Caco-2 (cell line): ENCODE measurements around the gene HSPB8. TPM values are rescaled to one million over a fixed set of nuclear protein-coding genes. Genes with fewer than 3 reads are reported as not detected.

Experiments used
- BruUV-seq: library from RNA; stranded (reverse); fragments of 400-500 nt; replicated peaks from 2 replicates; lab custom pipeline; 2021; lab: Mats Ljungman, UMichigan
- CTCF ChIA-PET: fragments of 300-600 bp; sonication (Branson Sonifier 250); formaldehyde crosslinking; loops from one replicate; lab custom pipeline; 2022; ENCODE audit warnings: antibody characterized with exemption; lab: Charles Lee
- POLR2A ChIA-PET: fragments of 300-600 bp; sonication (Branson Sonifier 250); formaldehyde crosslinking; loops from one replicate; lab custom pipeline; 2022; ENCODE audit warnings: antibody characterized with exemption; lab: Charles Lee
- DNase-seq, 2 experiments: peaks; one replicate each; pipeline versions ENCODE4 v3.0.0 to v3.0.0-alpha.2; 2020 to 2022
- H3K27me3 ChIP-seq: replicated peaks from 2 replicates; pipeline ENCODE4 v1.6.0; 2011; ENCODE audit warnings: low read length; ENCODE audit not compliant: control insufficient read depth, insufficient read depth
- H3K36me3 ChIP-seq: 2 replicates; pipeline ENCODE4 v1.5.1; 2011; ENCODE audit warnings: low read length; ENCODE audit not compliant: control insufficient read depth, insufficient read depth
- H3K4me1 ChIP-seq: fragments of 250-450 bp; sonication (Bioruptor Pico); 2 replicates; pipeline ENCODE4 v1.5.1; 2020; ENCODE audit warnings: mild to moderate bottlenecking
- H3K4me3 ChIP-seq: 2 replicates; pipeline ENCODE4 v1.5.1; 2011; ENCODE audit warnings: low read depth, mild to moderate bottlenecking, control low read depth, low read length
- H3K9me3 ChIP-seq: fragments of 250-450 bp; sonication (Bioruptor Pico); 2 replicates; pipeline ENCODE4 v1.5.1; 2020; ENCODE audit warnings: mild to moderate bottlenecking, moderate library complexity
- H3K27ac Mint-ChIP-seq: one replicate; pipeline ENCODE4 v1.8.0; 2022; ENCODE audit warnings: mixed read lengths; ENCODE audit not compliant: unreplicated experiment
- H3K27me3 Mint-ChIP-seq: one replicate; pipeline ENCODE4 v1.8.0; 2022; ENCODE audit warnings: mixed read lengths; ENCODE audit not compliant: insufficient read depth, unreplicated experiment
- H3K36me3 Mint-ChIP-seq: one replicate; pipeline ENCODE4 v1.8.0; 2022; ENCODE audit warnings: mild to moderate bottlenecking, mixed read lengths; ENCODE audit not compliant: insufficient read depth, unreplicated experiment
- H3K4me1 Mint-ChIP-seq: one replicate; pipeline ENCODE4 v1.8.0; 2022; ENCODE audit warnings: low read depth, mixed read lengths; ENCODE audit not compliant: unreplicated experiment
- H3K4me3 Mint-ChIP-seq: one replicate; pipeline ENCODE4 v1.8.0; 2022; ENCODE audit warnings: mild to moderate bottlenecking, moderate library complexity, mixed read lengths; ENCODE audit not compliant: unreplicated experiment
- H3K9me3 Mint-ChIP-seq: one replicate; pipeline ENCODE4 v1.8.0; 2022; ENCODE audit warnings: mixed read lengths; ENCODE audit not compliant: unreplicated experiment
- CTCF ChIP-seq, 2 experiments: fragments of 200-600 bp in 1 of 2; IDR thresholded peaks; 1 replicate in 1 of 2; 2 replicates in 1 of 2; pipeline versions ENCODE4 v1.5.1 to v1.8.0; 2011 to 2022; ENCODE audit warnings: antibody characterized with exemption in 1 of 2, control low read depth in 1 of 2, inconsistent platforms in 1 of 2, low read depth in 1 of 2, low read length in 1 of 2, mild to moderate bottlenecking in 1 of 2, moderate library complexity in 1 of 2; ENCODE audit not compliant: insufficient read depth in 1 of 2, severe bottlenecking in 1 of 2, unreplicated experiment in 1 of 2
- intact Hi-C: fragments of 100-400 bp; cut with micrococcal nuclease; formaldehyde crosslinking; loops from one replicate; pipeline ENCODE4 v1.10.0; 2022; ENCODE audit not compliant: unreplicated experiment
- total RNA-seq: library from RNA; stranded (reverse); gene quantifications from 2 replicates; pipeline ENCODE4 v1.2.3, GENCODE V29; 2022

Gene HSPB8
- total RNA-seq, 1 experiment from 2014 or later, result 17.1 TPM

GRCh38 chr12:119222222-119222951, 43.7 kb downstream of the HSPB8 start:
- ChIA-PET POLR2A (no interaction called here), CTCF (no interaction called here)
- Mint-ChIP-seq H3K4me1 (peaks cover under 1% of the 10 kb centered on the region), H3K4me3 (no peak overlapping the region), H3K36me3 (no peaks in the 10 kb centered on the region), H3K27me3 (peaks cover 8% of the 10 kb centered on the region), H3K9me3 (no peaks in the 10 kb centered on the region), H3K27ac (no peak overlapping the region)
- H3K9me3 ChIP-seq, result no peaks in the 10 kb centered on the region
- H3K4me3 ChIP-seq, result no peak overlapping the region
- no peaks in the 10 kb centered on the region for H3K36me3 ChIP-seq
- no TSS peak for BruUV-seq
- intact Hi-C loops, result no loop called here
- no peaks in the 10 kb centered on the region for H3K4me1 ChIP-seq
- no peak for TF ChIP-seq CTCF (IDR thresholded peaks at IDR 0.05; ENCODE audit: insufficient read depth in 1 of 2, low read depth in 1 of 2, low read length in 1 of 2, severe bottlenecking in 1 of 2, unreplicated experiment in 1 of 2)
- no peaks in the 10 kb centered on the region for H3K27me3 ChIP-seq
- no peak for DNase-seq

GRCh38 chr12:119225454-119225853, 46.7 kb downstream of the HSPB8 start:
- Mint-ChIP-seq H3K4me1 (peaks cover 22% of the 10 kb centered on the region), H3K4me3 (no peak overlapping the region), H3K27ac (no peak overlapping the region), H3K27me3 (peaks cover 5% of the 10 kb centered on the region), H3K36me3 (no peaks in the 10 kb centered on the region), H3K9me3 (peaks cover 7% of the 10 kb centered on the region)
- ChIA-PET POLR2A (no interaction called here), CTCF (no interaction called here)
- no peak for TF ChIP-seq CTCF (IDR thresholded peaks at IDR 0.05; ENCODE audit: insufficient read depth in 1 of 2, low read depth in 1 of 2, low read length in 1 of 2, severe bottlenecking in 1 of 2, unreplicated experiment in 1 of 2)
- no peaks in the 10 kb centered on the region for H3K27me3 ChIP-seq
- no peak for DNase-seq
- H3K4me1 ChIP-seq, result no peaks in the 10 kb centered on the region
- BruUV-seq, result no TSS peak
- H3K36me3 ChIP-seq, result no peaks in the 10 kb centered on the region
- H3K9me3 ChIP-seq, result no peaks in the 10 kb centered on the region
- no peak overlapping the region for H3K4me3 ChIP-seq
- intact Hi-C loops, result no loop called here

- ChIA-PET POLR2A (no interaction called here), CTCF (no interaction called here)
- H3K4me3 Mint-ChIP-seq, result no peak overlapping the region
- peaks cover 2% of the 10 kb centered on the region for H3K27me3 Mint-ChIP-seq
- Histone ChIP-seq H3K9me3 (no peaks in the 10 kb centered on the region), H3K4me3 (no peak overlapping the region), H3K4me1 (no peaks in the 10 kb centered on the region), H3K36me3 (no peaks in the 10 kb centered on the region), H3K27me3 (no peaks in the 10 kb centered on the region)
- peaks cover 22% of the 10 kb centered on the region for H3K4me1 Mint-ChIP-seq
- H3K36me3 Mint-ChIP-seq, result no peaks in the 10 kb centered on the region
- DNase-seq, result no peak
- H3K9me3 Mint-ChIP-seq, result peaks cover 7% of the 10 kb centered on the region
- no peak overlapping the region for H3K27ac Mint-ChIP-seq
- intact Hi-C loops, result no loop called here
- BruUV-seq, result no TSS peak
- no peak for TF ChIP-seq CTCF (IDR thresholded peaks at IDR 0.05; ENCODE audit: insufficient read depth in 1 of 2, low read depth in 1 of 2, low read length in 1 of 2, severe bottlenecking in 1 of 2, unreplicated experiment in 1 of 2)
Measured at GRCh38 chr12:119227292-119227691, 48.6 kb downstream of the HSPB8 start.
